Liver (tissue), 3 donors: ENCODE results near the gene AHCY.

Experiments
- CTCF ChIP-seq: fragments of 150-350 bp; IDR thresholded peaks from 2 replicates; pipeline ENCODE4 v1.5.1; 2017; ENCODE audit warnings: improper control_type of control experiment, low read depth, low read length; ENCODE audit not compliant: missing input control
- NR2F2 ChIP-seq: IDR thresholded peaks from 2 replicates; pipeline ENCODE4 v1.6.1; 2016; ENCODE audit warnings: antibody characterized with exemption
- RAD21 ChIP-seq, 2 donors: IDR thresholded peaks; 2 replicates each; pipeline ENCODE4 v1.6.1; 2016; ENCODE audit warnings: antibody characterized with exemption in 2 of 2, mild to moderate bottlenecking in 2 of 2
- SP1 ChIP-seq: IDR thresholded peaks from 2 replicates; pipeline ENCODE4 v1.6.1; 2018; ENCODE audit warnings: antibody characterized with exemption, mild to moderate bottlenecking
- YY1 ChIP-seq: IDR thresholded peaks from 2 replicates; pipeline ENCODE4 v1.6.1; 2016; ENCODE audit warnings: antibody characterized with exemption, mild to moderate bottlenecking
- donor health status: healthy.
- donor health status: healthy.

- TF ChIP-seq CTCF (no peak), RAD21 (IDR thresholded peaks at IDR 0.05) (no peak), NR2F2 (no peak), SP1 (no peak), YY1 (no peak)
Observed at GRCh38 chr20:34274694-34275093, 28.5 kb downstream of the AHCY start.
